CD14-positive monocyte (primary cell): Measurements from ENCODE around the gene HDAC10. TPM values are rescaled to one million over a fixed set of nuclear protein-coding genes. Genes with fewer than 3 reads are reported as not detected.

Experiments used
- DNase-seq, 3 donors: peaks; one replicate each; pipeline ENCODE4 v3.0.0-alpha.2; 2011 to 2022
- H2AFZ ChIP-seq: 2 replicates; pipeline ENCODE4 v1.6.0; 2012; ENCODE audit warnings: mild to moderate bottlenecking, low read depth, low read length, inconsistent platforms; ENCODE audit not compliant: insufficient read depth, poor library complexity, severe bottlenecking
- H3K27ac ChIP-seq, 2 donors: 1 replicate in 1 of 2; 2 replicates in 1 of 2; pipeline ENCODE4 v1.5.1; 2012 to 2013; ENCODE audit warnings: low read length in 2 of 2, control low read depth in 1 of 2, inconsistent platforms in 1 of 2, low read depth in 1 of 2, mild to moderate bottlenecking in 1 of 2
- H3K27me3 ChIP-seq, 2 donors: one replicate each; pipeline versions ENCODE4 v1.6.0 to v1.6.1; 2011 to 2013; ENCODE audit warnings: low read length in 2 of 2; ENCODE audit not compliant: control insufficient read depth in 2 of 2, insufficient read depth in 2 of 2
- H3K36me3 ChIP-seq, 2 donors: replicated peaks in 1 of 2; 1 replicate in 1 of 2; 2 replicates in 1 of 2; pipeline versions ENCODE4 v1.5.1 to v1.6.1; 2012 to 2013; ENCODE audit warnings: low read length in 2 of 2, control low read depth in 1 of 2, inconsistent platforms in 1 of 2, mild to moderate bottlenecking in 1 of 2; ENCODE audit not compliant: insufficient read depth in 2 of 2, control insufficient read depth in 1 of 2
- H3K4me1 ChIP-seq, 2 donors: 1 replicate in 1 of 2; 2 replicates in 1 of 2; pipeline versions ENCODE4 v1.5.1 to v1.6.1; 2012 to 2013; ENCODE audit warnings: low read length in 2 of 2, control low read depth in 1 of 2, inconsistent platforms in 1 of 2, mild to moderate bottlenecking in 1 of 2, moderate library complexity in 1 of 2; ENCODE audit not compliant: insufficient read depth in 2 of 2, control insufficient read depth in 1 of 2
- H3K4me2 ChIP-seq: replicated peaks from 2 replicates; pipeline ENCODE3; 2012; ENCODE audit warnings: low read length, moderate library complexity, mild to moderate bottlenecking; ENCODE audit not compliant: poor library complexity, severe bottlenecking; ENCODE audit errors: extremely low read depth
- H3K4me3 ChIP-seq, 3 experiments: fragments of 200-600 bp in 1 of 3; sonication (generic) in 1 of 3; replicated peaks in 1 of 3; 1 replicate in 2 of 3; 2 replicates in 1 of 3; pipeline ENCODE4 v1.5.1; 2011 to 2013; ENCODE audit warnings: low read length in 3 of 3, mild to moderate bottlenecking in 3 of 3, control low read depth in 2 of 3, low read depth in 2 of 3, inconsistent platforms in 1 of 3, moderate library complexity in 1 of 3
- H3K79me2 ChIP-seq: 2 replicates; pipeline ENCODE4 v1.6.0; 2012; ENCODE audit warnings: mild to moderate bottlenecking, control low read depth, inconsistent platforms, low read length, moderate library complexity; ENCODE audit not compliant: insufficient read depth
- H3K9ac ChIP-seq: 2 replicates; pipeline ENCODE4 v1.6.0; 2017; ENCODE audit warnings: low read length, mild to moderate bottlenecking; ENCODE audit not compliant: insufficient read depth, poor library complexity, severe bottlenecking
- H3K9me3 ChIP-seq, 2 donors: replicated peaks in 1 of 2; 1 replicate in 1 of 2; 2 replicates in 1 of 2; pipeline versions ENCODE4 v1.5.1 to v1.6.1; 2012 to 2013; ENCODE audit warnings: low read length in 2 of 2, control low read depth in 1 of 2; ENCODE audit not compliant: control insufficient read depth in 1 of 2, insufficient read depth in 1 of 2
- H4K20me1 ChIP-seq: 2 replicates; pipeline ENCODE4 v1.6.0; 2012; ENCODE audit warnings: mild to moderate bottlenecking, low read length, control low read depth, moderate library complexity; ENCODE audit not compliant: insufficient read depth
- H3K27ac Mint-ChIP-seq, 7 donors: one replicate each; pipeline ENCODE4 v1.8.0; 2020; ENCODE audit warnings: mild to moderate bottlenecking in 7 of 7, mixed read lengths in 7 of 7, moderate library complexity in 6 of 7, inconsistent platforms in 2 of 7
- H3K27me3 Mint-ChIP-seq, 3 donors: one replicate each; pipeline ENCODE4 v1.8.0; 2021 to 2022; ENCODE audit warnings: low read depth in 3 of 3, mild to moderate bottlenecking in 3 of 3, mixed read lengths in 3 of 3, moderate library complexity in 3 of 3, inconsistent platforms in 1 of 3
- H3K36me3 Mint-ChIP-seq, 2 donors: one replicate each; pipeline ENCODE4 v1.8.0; 2020; ENCODE audit warnings: mixed read lengths in 2 of 2, inconsistent platforms in 1 of 2, mild to moderate bottlenecking in 1 of 2
- H3K4me1 Mint-ChIP-seq: one replicate; pipeline ENCODE4 v1.8.0; 2020; ENCODE audit warnings: mild to moderate bottlenecking, mixed read lengths
- H3K4me3 Mint-ChIP-seq, 2 donors: one replicate each; pipeline ENCODE4 v1.8.0; 2020; ENCODE audit warnings: mild to moderate bottlenecking in 2 of 2, mixed read lengths in 2 of 2, moderate library complexity in 1 of 2
- H3K9me3 Mint-ChIP-seq, 7 donors: one replicate each; pipeline ENCODE4 v1.8.0; 2020 to 2022; ENCODE audit warnings: mixed read lengths in 7 of 7, mild to moderate bottlenecking in 6 of 7, moderate library complexity in 6 of 7, inconsistent platforms in 2 of 7
- WGBS: methylation state at CpG from one replicate; pipeline ENCODE4 v1.1.5; 2013; ENCODE audit warnings: missing lambda C conversion rate; ENCODE audit not compliant: insufficient coverage; 5-methylcytosine and 5-hydroxymethylcytosine counted together
- intact Hi-C, 2 donors: fragments of 100-400 bp; cut with micrococcal nuclease; formaldehyde crosslinking; loops; one replicate each; pipeline versions ENCODE4 v1.15.0 to v1.15.1; 2023
- polyA plus RNA-seq, 3 donors: library from polyadenylated mRNA; depleted of rRNA in 1 of 3; unstranded in 2 of 3; stranded (reverse) in 1 of 3; fragments of 300-500 nt in 2 of 3; fragments of >200 nt in 1 of 3; fragmentation: Illumina TruSeq in 2 of 3; gene quantifications; 1 replicate in 2 of 3; 2 replicates in 1 of 3; pipeline ENCODE4 v1.2.3, GENCODE V29; 2012 to 2021
- TF ChIP-seq, protein P1 (sequence below): fragments of 200-600 bp; IDR thresholded peaks from one replicate; pipeline ENCODE4 v1.8.0; 2022; ENCODE audit warnings: antibody characterized with exemption, mild to moderate bottlenecking

HDAC10 gene
- polyA plus RNA-seq, 3 donors: 9.2 to 148 (median 13.7) TPM

DNA sequence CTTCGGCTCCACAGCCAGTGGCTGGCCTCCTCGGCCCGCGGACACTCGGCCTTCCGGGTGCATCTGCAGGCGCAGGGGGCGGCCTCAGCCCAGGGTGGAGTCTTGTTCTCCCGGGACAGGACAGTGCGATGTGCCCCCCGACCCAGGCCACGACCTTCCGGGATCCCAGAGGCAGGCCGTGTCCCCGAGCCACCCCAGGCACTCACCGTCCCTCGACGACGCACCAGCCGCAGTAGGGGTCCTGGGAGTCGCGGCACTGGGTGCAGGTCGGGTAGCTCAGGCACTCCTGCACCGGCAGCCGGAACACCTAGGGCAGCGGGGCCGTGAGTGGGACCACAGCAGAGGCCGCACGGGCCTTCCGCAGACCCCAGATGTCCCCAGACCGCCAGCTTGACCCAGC lies 36.7 kb upstream of the HDAC10 start:
- Histone ChIP-seq H3K9ac (no peak overlapping the region), H3K9me3 (no peaks in the 10 kb centered on the region), H3K79me2 (peaks cover 67% of the 10 kb centered on the region), H3K4me3 (no peak overlapping the region), H4K20me1 (peaks cover 100% of the 10 kb centered on the region), H3K4me1 (peaks cover 5 to 6% of the 10 kb centered on the region in 2 donors), H3K4me2 (no peak overlapping the region), H3K27ac (no peak overlapping the region), H2AFZ (no peak overlapping the region), H3K36me3 (peaks cover 87 to 93% of the 10 kb centered on the region in 2 donors), H3K27me3 (no peaks in the 10 kb centered on the region)
- Mint-ChIP-seq H3K4me3 (no peak overlapping the region), H3K36me3 (peaks cover 52 to 83% of the 10 kb centered on the region in 2 donors), H3K27ac (no peak overlapping the region), H3K9me3 (no peaks in the 10 kb centered on the region), H3K4me1 (peaks cover 11% of the 10 kb centered on the region), H3K27me3 (peaks cover 0 to 2% (median 0%) of the 10 kb centered on the region in 3 donors)
- TF ChIP-seq, protein P1, sequence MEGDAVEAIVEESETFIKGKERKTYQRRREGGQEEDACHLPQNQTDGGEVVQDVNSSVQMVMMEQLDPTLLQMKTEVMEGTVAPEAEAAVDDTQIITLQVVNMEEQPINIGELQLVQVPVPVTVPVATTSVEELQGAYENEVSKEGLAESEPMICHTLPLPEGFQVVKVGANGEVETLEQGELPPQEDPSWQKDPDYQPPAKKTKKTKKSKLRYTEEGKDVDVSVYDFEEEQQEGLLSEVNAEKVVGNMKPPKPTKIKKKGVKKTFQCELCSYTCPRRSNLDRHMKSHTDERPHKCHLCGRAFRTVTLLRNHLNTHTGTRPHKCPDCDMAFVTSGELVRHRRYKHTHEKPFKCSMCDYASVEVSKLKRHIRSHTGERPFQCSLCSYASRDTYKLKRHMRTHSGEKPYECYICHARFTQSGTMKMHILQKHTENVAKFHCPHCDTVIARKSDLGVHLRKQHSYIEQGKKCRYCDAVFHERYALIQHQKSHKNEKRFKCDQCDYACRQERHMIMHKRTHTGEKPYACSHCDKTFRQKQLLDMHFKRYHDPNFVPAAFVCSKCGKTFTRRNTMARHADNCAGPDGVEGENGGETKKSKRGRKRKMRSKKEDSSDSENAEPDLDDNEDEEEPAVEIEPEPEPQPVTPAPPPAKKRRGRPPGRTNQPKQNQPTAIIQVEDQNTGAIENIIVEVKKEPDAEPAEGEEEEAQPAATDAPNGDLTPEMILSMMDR: no peak
- intact Hi-C loops: no loop called here
- WGBS: 98% methylated on average over 31 of the region's 31 CpGs
- DNase-seq: no peak

DNA sequence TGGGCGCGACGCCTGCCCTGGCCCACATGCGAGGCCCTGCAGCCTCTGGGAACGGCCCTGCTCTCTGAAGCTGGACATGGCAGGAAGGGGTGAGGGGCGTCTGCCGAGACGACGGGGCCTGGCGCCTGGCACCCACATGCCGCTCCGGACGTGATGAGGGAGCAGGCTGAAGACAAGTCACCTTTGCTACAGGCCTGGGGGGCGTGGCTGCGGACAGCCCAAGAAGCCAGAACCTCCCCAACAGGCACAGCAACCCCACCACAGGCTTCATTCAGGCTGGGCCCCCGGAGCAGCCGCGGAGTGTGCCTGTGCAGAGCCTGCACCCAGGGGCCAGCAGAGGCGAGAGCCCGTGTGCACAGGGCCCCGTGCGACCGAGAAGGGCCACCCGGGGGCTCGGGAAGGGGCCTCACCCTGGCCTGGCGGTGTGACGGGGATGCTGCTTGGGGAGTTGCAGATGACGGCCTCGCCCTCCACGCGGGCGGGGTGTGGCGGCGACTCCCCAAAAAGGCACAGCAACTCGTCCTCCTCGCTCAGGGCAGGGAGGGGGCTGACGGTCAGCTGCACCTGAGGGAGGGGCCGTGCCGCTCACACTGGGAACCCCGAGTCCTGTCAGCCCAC lies 35.7 kb upstream of the HDAC10 start:
- Histone ChIP-seq H3K4me1 (no peaks in the 10 kb centered on the region), H3K27me3 (no peaks in the 10 kb centered on the region), H3K4me3 (no peak overlapping the region), H3K79me2 (peaks cover 58% of the 10 kb centered on the region), H3K27ac (no peak overlapping the region), H4K20me1 (peaks cover 100% of the 10 kb centered on the region), H3K9me3 (no peaks in the 10 kb centered on the region), H3K36me3 (peaks cover 94 to 98% of the 10 kb centered on the region in 2 donors), H3K9ac (no peak overlapping the region), H2AFZ (no peak overlapping the region), H3K4me2 (no peak overlapping the region)
- 94% methylated on average over 32 of the region's 40 CpGs for WGBS
- DNase-seq: no peak
- peaks cover 52 to 82% of the 10 kb centered on the region in 2 donors for H3K36me3 Mint-ChIP-seq
- intact Hi-C loops: no loop called here
- H3K4me3 Mint-ChIP-seq: no peak overlapping the region
- TF ChIP-seq, protein P1: no peak
- H3K27me3 Mint-ChIP-seq: peaks cover 0 to 2% (median 0%) of the 10 kb centered on the region in 3 donors
- no peak overlapping the region for H3K27ac Mint-ChIP-seq
- peaks cover 2% of the 10 kb centered on the region for H3K4me1 Mint-ChIP-seq
- H3K9me3 Mint-ChIP-seq: no peaks in the 10 kb centered on the region
